Measurements from ENCODE around the gene ARMS2. TPM values are rescaled to one million over a fixed set of nuclear protein-coding genes. Genes with fewer than 3 reads are reported as not detected.

The ARMS2 gene
- total and polyA plus RNA-seq, 2 experiments from 2014 or later: not detected

DNA sequence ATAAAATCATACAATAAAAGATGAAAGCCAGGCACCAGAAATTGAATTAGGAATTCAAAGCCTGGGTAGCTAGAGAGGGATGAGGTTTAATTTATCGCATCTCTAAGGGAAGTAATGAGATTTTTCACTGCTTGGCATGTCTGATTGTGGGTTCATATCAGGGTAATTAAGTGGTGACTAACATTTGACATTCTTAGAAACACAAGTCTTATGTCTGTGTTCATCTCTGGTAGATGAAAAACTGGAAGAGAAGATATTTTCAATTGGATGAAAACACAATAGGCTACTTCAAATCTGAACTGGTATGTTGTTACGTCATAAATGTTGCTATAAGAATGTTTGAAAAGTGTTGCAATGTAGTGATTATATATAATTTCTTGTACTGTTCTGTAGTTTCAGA, 36.8 kb upstream of the ARMS2 start:
- peaks cover 12% of the 10 kb centered on the region for H3K4me1 ChIP-seq (ENCODE audit: insufficient read depth)
- H4K20me1 ChIP-seq (replicated peaks; ENCODE audit: insufficient read depth): 0 out of 2 replicates have a peak, but pooled peaks cover 5% of the 10 kb centered on the region
- H3K27me3 ChIP-seq (ENCODE audit: insufficient read depth): no peaks in the 10 kb centered on the region
- H3K36me3 Mint-ChIP-seq (ENCODE audit: low read depth): peaks cover 15% of the 10 kb centered on the region
- peaks cover 10% of the 10 kb centered on the region; the same call in 2 of the 3 replicates for H3K4me1 Mint-ChIP-seq
- H3K27ac ChIP-seq (ENCODE audit: low read depth): no peak overlapping the region; the same call in 1 of the 2 replicates
- H3K36me3 ChIP-seq (ENCODE audit: insufficient read depth): 0 out of 2 replicates have a peak, but pooled peaks cover 4% of the 10 kb centered on the region
- no peaks in the 10 kb centered on the region for H3K27me3 Mint-ChIP-seq (ENCODE audit: insufficient read depth, low read depth, poor library complexity)
- H3K4me3 Mint-ChIP-seq: no peak overlapping the region
- no peak for ATAC-seq
- H3K79me2 ChIP-seq (replicated peaks; ENCODE audit: insufficient read depth): no peaks in the 10 kb centered on the region
- H3K9me2 ChIP-seq (ENCODE audit: insufficient read depth): no peaks in the 10 kb centered on the region
- no peak overlapping the region for H2AFZ ChIP-seq
- TF ChIP-seq STAT1 (IDR thresholded peaks at IDR 0.05; ENCODE audit: unreplicated experiment): no peak
- no peak for TF ChIP-seq CREB1 (CRISPR knock-in tag; IDR thresholded peaks at IDR 0.05; ENCODE audit: low read depth)
- TF ChIP-seq, protein P1, sequence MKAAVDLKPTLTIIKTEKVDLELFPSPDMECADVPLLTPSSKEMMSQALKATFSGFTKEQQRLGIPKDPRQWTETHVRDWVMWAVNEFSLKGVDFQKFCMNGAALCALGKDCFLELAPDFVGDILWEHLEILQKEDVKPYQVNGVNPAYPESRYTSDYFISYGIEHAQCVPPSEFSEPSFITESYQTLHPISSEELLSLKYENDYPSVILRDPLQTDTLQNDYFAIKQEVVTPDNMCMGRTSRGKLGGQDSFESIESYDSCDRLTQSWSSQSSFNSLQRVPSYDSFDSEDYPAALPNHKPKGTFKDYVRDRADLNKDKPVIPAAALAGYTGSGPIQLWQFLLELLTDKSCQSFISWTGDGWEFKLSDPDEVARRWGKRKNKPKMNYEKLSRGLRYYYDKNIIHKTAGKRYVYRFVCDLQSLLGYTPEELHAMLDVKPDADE (IDR thresholded peaks at IDR 0.05): no peak
- no peak for TF ChIP-seq POLR2AphosphoS5 (IDR thresholded peaks at IDR 0.05; ENCODE audit: low read depth)
- TF ChIP-seq ZNF331 (CRISPR knock-in tag; IDR thresholded peaks at IDR 0.05; ENCODE audit: low read depth): no peak
- no peak for TF ChIP-seq EZH2 (IDR thresholded peaks at IDR 0.05; ENCODE audit: low read depth, unreplicated experiment)
- TF ChIP-seq, protein P2, sequence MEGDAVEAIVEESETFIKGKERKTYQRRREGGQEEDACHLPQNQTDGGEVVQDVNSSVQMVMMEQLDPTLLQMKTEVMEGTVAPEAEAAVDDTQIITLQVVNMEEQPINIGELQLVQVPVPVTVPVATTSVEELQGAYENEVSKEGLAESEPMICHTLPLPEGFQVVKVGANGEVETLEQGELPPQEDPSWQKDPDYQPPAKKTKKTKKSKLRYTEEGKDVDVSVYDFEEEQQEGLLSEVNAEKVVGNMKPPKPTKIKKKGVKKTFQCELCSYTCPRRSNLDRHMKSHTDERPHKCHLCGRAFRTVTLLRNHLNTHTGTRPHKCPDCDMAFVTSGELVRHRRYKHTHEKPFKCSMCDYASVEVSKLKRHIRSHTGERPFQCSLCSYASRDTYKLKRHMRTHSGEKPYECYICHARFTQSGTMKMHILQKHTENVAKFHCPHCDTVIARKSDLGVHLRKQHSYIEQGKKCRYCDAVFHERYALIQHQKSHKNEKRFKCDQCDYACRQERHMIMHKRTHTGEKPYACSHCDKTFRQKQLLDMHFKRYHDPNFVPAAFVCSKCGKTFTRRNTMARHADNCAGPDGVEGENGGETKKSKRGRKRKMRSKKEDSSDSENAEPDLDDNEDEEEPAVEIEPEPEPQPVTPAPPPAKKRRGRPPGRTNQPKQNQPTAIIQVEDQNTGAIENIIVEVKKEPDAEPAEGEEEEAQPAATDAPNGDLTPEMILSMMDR (conservative IDR thresholded peaks at IDR 0.05; ENCODE audit: low read depth in 2 of 2): no peak
- no peak for TF ChIP-seq EZH2phosphoT487 (IDR thresholded peaks at IDR 0.05; ENCODE audit: unreplicated experiment)
- no peak for TF ChIP-seq NANOG (IDR thresholded peaks at IDR 0.05; ENCODE audit: borderline replicate concordance)
- TF ChIP-seq ZNF114 (CRISPR knock-in tag; IDR thresholded peaks at IDR 0.05): no peak
- TF ChIP-seq, protein P3, sequence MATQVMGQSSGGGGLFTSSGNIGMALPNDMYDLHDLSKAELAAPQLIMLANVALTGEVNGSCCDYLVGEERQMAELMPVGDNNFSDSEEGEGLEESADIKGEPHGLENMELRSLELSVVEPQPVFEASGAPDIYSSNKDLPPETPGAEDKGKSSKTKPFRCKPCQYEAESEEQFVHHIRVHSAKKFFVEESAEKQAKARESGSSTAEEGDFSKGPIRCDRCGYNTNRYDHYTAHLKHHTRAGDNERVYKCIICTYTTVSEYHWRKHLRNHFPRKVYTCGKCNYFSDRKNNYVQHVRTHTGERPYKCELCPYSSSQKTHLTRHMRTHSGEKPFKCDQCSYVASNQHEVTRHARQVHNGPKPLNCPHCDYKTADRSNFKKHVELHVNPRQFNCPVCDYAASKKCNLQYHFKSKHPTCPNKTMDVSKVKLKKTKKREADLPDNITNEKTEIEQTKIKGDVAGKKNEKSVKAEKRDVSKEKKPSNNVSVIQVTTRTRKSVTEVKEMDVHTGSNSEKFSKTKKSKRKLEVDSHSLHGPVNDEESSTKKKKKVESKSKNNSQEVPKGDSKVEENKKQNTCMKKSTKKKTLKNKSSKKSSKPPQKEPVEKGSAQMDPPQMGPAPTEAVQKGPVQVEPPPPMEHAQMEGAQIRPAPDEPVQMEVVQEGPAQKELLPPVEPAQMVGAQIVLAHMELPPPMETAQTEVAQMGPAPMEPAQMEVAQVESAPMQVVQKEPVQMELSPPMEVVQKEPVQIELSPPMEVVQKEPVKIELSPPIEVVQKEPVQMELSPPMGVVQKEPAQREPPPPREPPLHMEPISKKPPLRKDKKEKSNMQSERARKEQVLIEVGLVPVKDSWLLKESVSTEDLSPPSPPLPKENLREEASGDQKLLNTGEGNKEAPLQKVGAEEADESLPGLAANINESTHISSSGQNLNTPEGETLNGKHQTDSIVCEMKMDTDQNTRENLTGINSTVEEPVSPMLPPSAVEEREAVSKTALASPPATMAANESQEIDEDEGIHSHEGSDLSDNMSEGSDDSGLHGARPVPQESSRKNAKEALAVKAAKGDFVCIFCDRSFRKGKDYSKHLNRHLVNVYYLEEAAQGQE (IDR thresholded peaks at IDR 0.05; ENCODE audit: unreplicated experiment): no peak
- no peak for TF ChIP-seq JUNB (IDR thresholded peaks at IDR 0.05; ENCODE audit: unreplicated experiment)
- TF ChIP-seq, protein P4, sequence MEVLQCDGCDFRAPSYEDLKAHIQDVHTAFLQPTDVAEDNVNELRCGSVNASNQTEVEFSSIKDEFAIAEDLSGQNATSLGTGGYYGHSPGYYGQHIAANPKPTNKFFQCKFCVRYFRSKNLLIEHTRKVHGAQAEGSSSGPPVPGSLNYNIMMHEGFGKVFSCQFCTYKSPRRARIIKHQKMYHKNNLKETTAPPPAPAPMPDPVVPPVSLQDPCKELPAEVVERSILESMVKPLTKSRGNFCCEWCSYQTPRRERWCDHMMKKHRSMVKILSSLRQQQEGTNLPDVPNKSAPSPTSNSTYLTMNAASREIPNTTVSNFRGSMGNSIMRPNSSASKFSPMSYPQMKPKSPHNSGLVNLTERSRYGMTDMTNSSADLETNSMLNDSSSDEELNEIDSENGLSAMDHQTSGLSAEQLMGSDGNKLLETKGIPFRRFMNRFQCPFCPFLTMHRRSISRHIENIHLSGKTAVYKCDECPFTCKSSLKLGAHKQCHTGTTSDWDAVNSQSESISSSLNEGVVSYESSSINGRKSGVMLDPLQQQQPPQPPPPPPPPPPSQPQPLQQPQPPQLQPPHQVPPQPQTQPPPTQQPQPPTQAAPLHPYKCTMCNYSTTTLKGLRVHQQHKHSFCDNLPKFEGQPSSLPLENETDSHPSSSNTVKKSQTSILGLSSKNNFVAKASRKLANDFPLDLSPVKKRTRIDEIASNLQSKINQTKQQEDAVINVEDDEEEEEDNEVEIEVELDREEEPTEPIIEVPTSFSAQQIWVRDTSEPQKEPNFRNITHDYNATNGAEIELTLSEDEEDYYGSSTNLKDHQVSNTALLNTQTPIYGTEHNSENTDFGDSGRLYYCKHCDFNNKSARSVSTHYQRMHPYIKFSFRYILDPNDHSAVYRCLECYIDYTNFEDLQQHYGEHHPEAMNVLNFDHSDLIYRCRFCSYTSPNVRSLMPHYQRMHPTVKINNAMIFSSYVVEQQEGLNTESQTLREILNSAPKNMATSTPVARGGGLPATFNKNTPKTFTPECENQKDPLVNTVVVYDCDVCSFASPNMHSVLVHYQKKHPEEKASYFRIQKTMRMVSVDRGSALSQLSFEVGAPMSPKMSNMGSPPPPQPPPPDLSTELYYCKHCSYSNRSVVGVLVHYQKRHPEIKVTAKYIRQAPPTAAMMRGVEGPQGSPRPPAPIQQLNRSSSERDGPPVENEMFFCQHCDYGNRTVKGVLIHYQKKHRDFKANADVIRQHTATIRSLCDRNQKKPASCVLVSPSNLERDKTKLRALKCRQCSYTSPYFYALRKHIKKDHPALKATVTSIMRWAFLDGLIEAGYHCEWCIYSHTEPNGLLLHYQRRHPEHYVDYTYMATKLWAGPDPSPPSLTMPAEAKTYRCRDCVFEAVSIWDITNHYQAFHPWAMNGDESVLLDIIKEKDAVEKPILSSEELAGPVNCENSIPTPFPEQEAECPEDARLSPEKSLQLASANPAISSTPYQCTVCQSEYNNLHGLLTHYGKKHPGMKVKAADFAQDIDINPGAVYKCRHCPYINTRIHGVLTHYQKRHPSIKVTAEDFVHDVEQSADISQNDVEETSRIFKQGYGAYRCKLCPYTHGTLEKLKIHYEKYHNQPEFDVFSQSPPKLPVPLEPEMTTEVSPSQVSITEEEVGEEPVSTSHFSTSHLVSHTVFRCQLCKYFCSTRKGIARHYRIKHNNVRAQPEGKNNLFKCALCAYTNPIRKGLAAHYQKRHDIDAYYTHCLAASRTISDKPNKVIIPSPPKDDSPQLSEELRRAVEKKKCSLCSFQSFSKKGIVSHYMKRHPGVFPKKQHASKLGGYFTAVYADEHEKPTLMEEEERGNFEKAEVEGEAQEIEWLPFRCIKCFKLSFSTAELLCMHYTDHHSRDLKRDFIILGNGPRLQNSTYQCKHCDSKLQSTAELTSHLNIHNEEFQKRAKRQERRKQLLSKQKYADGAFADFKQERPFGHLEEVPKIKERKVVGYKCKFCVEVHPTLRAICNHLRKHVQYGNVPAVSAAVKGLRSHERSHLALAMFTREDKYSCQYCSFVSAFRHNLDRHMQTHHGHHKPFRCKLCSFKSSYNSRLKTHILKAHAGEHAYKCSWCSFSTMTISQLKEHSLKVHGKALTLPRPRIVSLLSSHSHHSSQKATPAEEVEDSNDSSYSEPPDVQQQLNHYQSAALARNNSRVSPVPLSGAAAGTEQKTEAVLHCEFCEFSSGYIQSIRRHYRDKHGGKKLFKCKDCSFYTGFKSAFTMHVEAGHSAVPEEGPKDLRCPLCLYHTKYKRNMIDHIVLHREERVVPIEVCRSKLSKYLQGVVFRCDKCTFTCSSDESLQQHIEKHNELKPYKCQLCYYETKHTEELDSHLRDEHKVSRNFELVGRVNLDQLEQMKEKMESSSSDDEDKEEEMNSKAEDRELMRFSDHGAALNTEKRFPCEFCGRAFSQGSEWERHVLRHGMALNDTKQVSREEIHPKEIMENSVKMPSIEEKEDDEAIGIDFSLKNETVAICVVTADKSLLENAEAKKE (CRISPR knock-in tag; IDR thresholded peaks at IDR 0.05): no peak
- H3K4me3 ChIP-seq: no peak overlapping the region
- H3K4me2 ChIP-seq: no peak overlapping the region
- H3K27ac Mint-ChIP-seq: no peak overlapping the region
- no peaks in the 10 kb centered on the region for H3K9me3 Mint-ChIP-seq
- no peak for DNase-seq (ENCODE audit: low spot score)
- no peaks in the 10 kb centered on the region for H3F3A ChIP-seq (replicated peaks; ENCODE audit: low read depth)

Data from GM23338 (cell line).